Neural progenitor cell (in vitro differentiated cells): ENCODE results near the gene NEU4. TPM values are rescaled to one million over a fixed set of nuclear protein-coding genes. Genes with fewer than 3 reads are reported as not detected.
"Not testable (repeated sequence)": the region's sequence is repeated elsewhere in the genome, so short reads cannot be mapped to it uniquely, and the experiment has no call there.

ENCODE experiments used
- DNase-seq: peaks from one replicate; pipeline ENCODE4 v3.0.0-alpha.2; 2016; ENCODE audit warnings: low spot score
- H2AFZ ChIP-seq: fragments of 200-600 bp; sonication (generic); replicated peaks from 2 replicates; pipeline ENCODE4 v1.6.1; 2016; ENCODE audit warnings: antibody characterized with exemption
- H3F3A ChIP-seq: fragments of 200-600 bp; sonication (generic); 2 replicates; pipeline ENCODE4 v1.6.1; 2016; ENCODE audit warnings: antibody characterized with exemption, low read depth
- H3K27ac ChIP-seq: fragments of 200-600 bp; sonication (generic); 2 replicates; pipeline ENCODE4 v1.5.1; 2016; ENCODE audit warnings: mild to moderate bottlenecking
- H3K27me3 ChIP-seq: fragments of 200-600 bp; sonication (generic); 2 replicates; pipeline ENCODE4 v1.6.1; 2016; ENCODE audit warnings: mild to moderate bottlenecking, moderate library complexity
- H3K36me3 ChIP-seq: fragments of 200-600 bp; sonication (generic); 2 replicates; pipeline ENCODE4 v1.5.1; 2016
- H3K4me1 ChIP-seq: fragments of 200-600 bp; sonication (generic); 2 replicates; pipeline ENCODE4 v1.6.1; 2016; ENCODE audit warnings: mixed run types
- H3K4me2 ChIP-seq: fragments of 200-600 bp; sonication (generic); 2 replicates; pipeline ENCODE4 v1.6.1; 2016
- H3K4me3 ChIP-seq: fragments of 200-600 bp; sonication (generic); 2 replicates; pipeline ENCODE4 v1.5.1; 2016
- H3K79me2 ChIP-seq: fragments of 200-600 bp; sonication (generic); 2 replicates; pipeline ENCODE4 v1.6.1; 2016; ENCODE audit warnings: low read depth
- H3K9ac ChIP-seq: fragments of 200-600 bp; sonication (generic); 2 replicates; pipeline ENCODE4 v1.6.1; 2016
- H3K9me3 ChIP-seq: fragments of 200-600 bp; sonication (generic); 2 replicates; pipeline ENCODE4 v1.5.1; 2016; ENCODE audit warnings: low read depth
- H4K20me1 ChIP-seq: fragments of 200-600 bp; sonication (generic); 2 replicates; pipeline ENCODE4 v1.6.1; 2016; ENCODE audit warnings: low read depth
- H3K27ac Mint-ChIP-seq: 3 replicates; pipeline ENCODE4 v1.8.0; 2021; ENCODE audit warnings: mixed read lengths
- H3K27me3 Mint-ChIP-seq: 2 replicates; pipeline ENCODE4 v1.8.0; 2022; ENCODE audit warnings: low read depth, mild to moderate bottlenecking, inconsistent platforms, moderate library complexity, mixed read lengths; ENCODE audit not compliant: insufficient read depth
- H3K36me3 Mint-ChIP-seq: 3 replicates; pipeline ENCODE4 v1.8.0; 2021; ENCODE audit warnings: mixed read lengths
- H3K4me1 Mint-ChIP-seq: 3 replicates; pipeline ENCODE4 v1.8.0; 2021; ENCODE audit warnings: mixed read lengths
- H3K4me3 Mint-ChIP-seq: 3 replicates; pipeline ENCODE4 v1.8.0; 2021; ENCODE audit warnings: mild to moderate bottlenecking, moderate library complexity, mixed read lengths
- H3K9me3 Mint-ChIP-seq: 3 replicates; pipeline ENCODE4 v1.8.0; 2020; ENCODE audit warnings: mixed read lengths
- CTCF ChIP-seq: fragments of 200-600 bp; sonication (generic); IDR thresholded peaks from 2 replicates; pipeline ENCODE4 v1.5.1; 2017; ENCODE audit warnings: antibody characterized with exemption, mild to moderate bottlenecking
- EZH2 ChIP-seq: fragments of 200-600 bp; sonication (generic); IDR thresholded peaks from 2 replicates; pipeline ENCODE4 v1.6.1; 2017; ENCODE audit warnings: antibody characterized with exemption, mild to moderate bottlenecking, moderate library complexity
- EZH2phosphoT487 ChIP-seq: fragments of 200-600 bp; sonication (generic); IDR thresholded peaks from 2 replicates; pipeline ENCODE4 v1.6.1; 2017; ENCODE audit warnings: antibody characterized with exemption
- total RNA-seq: library from RNA; depleted of rRNA; stranded (reverse); fragments of >200 nt; gene quantifications from 2 replicates; pipeline ENCODE4 v1.2.3, GENCODE V29; 2015; ENCODE audit warnings: low replicate concordance

NEU4 gene
- total RNA-seq, 1 donor from 2014 or later: not detected

GRCh38 chr2:241827394-241827793 is 18.4 kb downstream of the NEU4 start:
- no peaks in the 10 kb centered on the region for H4K20me1 ChIP-seq
- Mint-ChIP-seq H3K27ac (no peak overlapping the region), H3K36me3 (peaks cover 10% of the 10 kb centered on the region), H3K4me1 (peaks cover 3% of the 10 kb centered on the region), H3K27me3 (peaks cover 9% of the 10 kb centered on the region), H3K4me3 (no peak overlapping the region), H3K9me3 (peaks cover 38% of the 10 kb centered on the region)
- H3K27ac ChIP-seq: no peak overlapping the region
- no peaks in the 10 kb centered on the region for H3K36me3 ChIP-seq
- H3F3A ChIP-seq: peaks cover 18% of the 10 kb centered on the region
- TF ChIP-seq EZH2 (no peak), CTCF (no peak)
- H3K27me3 ChIP-seq: no peaks in the 10 kb centered on the region
- H3K4me3 ChIP-seq: no peak overlapping the region
- DNase-seq: no peak
- no peaks in the 10 kb centered on the region for H3K79me2 ChIP-seq
- no peak overlapping the region for H2AFZ ChIP-seq
- H3K9ac ChIP-seq: no peak overlapping the region
- no peaks in the 10 kb centered on the region for H3K9me3 ChIP-seq
- no peaks in the 10 kb centered on the region for H3K4me1 ChIP-seq
- H3K4me2 ChIP-seq: no peak overlapping the region

- no peaks in the 10 kb centered on the region for H3F3A ChIP-seq
- TF ChIP-seq EZH2 (no peak), EZH2phosphoT487 (no peak), CTCF (no peak)
- H3K79me2 ChIP-seq: no peaks in the 10 kb centered on the region
- Mint-ChIP-seq H3K36me3 (peaks cover 2% of the 10 kb centered on the region), H3K27me3 (peaks cover 2% of the 10 kb centered on the region), H3K9me3 (peaks cover 7% of the 10 kb centered on the region), H3K27ac (no peak overlapping the region), H3K4me3 (no peak overlapping the region), H3K4me1 (peaks cover 4% of the 10 kb centered on the region)
- no peaks in the 10 kb centered on the region for H4K20me1 ChIP-seq
- no peaks in the 10 kb centered on the region for H3K27me3 ChIP-seq
- H2AFZ ChIP-seq: no peak overlapping the region
- no peak overlapping the region for H3K27ac ChIP-seq
- H3K4me1 ChIP-seq: no peaks in the 10 kb centered on the region
- H3K9ac ChIP-seq: no peak overlapping the region
- H3K4me2 ChIP-seq: no peak overlapping the region
- H3K9me3 ChIP-seq: no peaks in the 10 kb centered on the region
- H3K4me3 ChIP-seq: no peak overlapping the region
- no peaks in the 10 kb centered on the region for H3K36me3 ChIP-seq
- DNase-seq: no peak
These were observed 24.2 kb downstream of the NEU4 start for GRCh38 chr2:241833101-241833663.

- not testable (repeated sequence) for H3K36me3 Mint-ChIP-seq, H3K4me2 ChIP-seq, H3K9me3 Mint-ChIP-seq, H3K4me3 ChIP-seq, H3K9me3 ChIP-seq, H2AFZ ChIP-seq, H3K36me3 ChIP-seq, H3K27ac ChIP-seq, H3K9ac ChIP-seq, H4K20me1 ChIP-seq, H3K27ac Mint-ChIP-seq, H3K27me3 Mint-ChIP-seq, H3K27me3 ChIP-seq, H3K79me2 ChIP-seq, H3K4me1 Mint-ChIP-seq, H3K4me3 Mint-ChIP-seq, H3K4me1 ChIP-seq, H3F3A ChIP-seq, DNase-seq
These were observed 24.9 kb downstream of the NEU4 start for GRCh38 chr2:241833756-241834526.

- H3K4me1 ChIP-seq: no peaks in the 10 kb centered on the region
- Mint-ChIP-seq H3K27me3 (peaks cover 2% of the 10 kb centered on the region), H3K27ac (no peak overlapping the region), H3K9me3 (peaks cover 4% of the 10 kb centered on the region), H3K36me3 (peaks cover 2% of the 10 kb centered on the region), H3K4me3 (no peak overlapping the region), H3K4me1 (peaks cover 4% of the 10 kb centered on the region)
- no peak overlapping the region for H3K4me3 ChIP-seq
- no peak overlapping the region for H3K9ac ChIP-seq
- no peaks in the 10 kb centered on the region for H3F3A ChIP-seq
- no peak overlapping the region for H3K4me2 ChIP-seq
- H3K27ac ChIP-seq: no peak overlapping the region
- no peak for TF ChIP-seq EZH2
- no peak for TF ChIP-seq EZH2phosphoT487
- no peak for TF ChIP-seq CTCF
- no peaks in the 10 kb centered on the region for H3K36me3 ChIP-seq
- no peaks in the 10 kb centered on the region for H3K27me3 ChIP-seq
- no peaks in the 10 kb centered on the region for H4K20me1 ChIP-seq
- no peak for DNase-seq
- H3K9me3 ChIP-seq: no peaks in the 10 kb centered on the region
- no peak overlapping the region for H2AFZ ChIP-seq
- H3K79me2 ChIP-seq: no peaks in the 10 kb centered on the region
These were observed 25.7 kb downstream of the NEU4 start for GRCh38 chr2:241834527-241835210.
